HG03060 (cell line): ENCODE data around the gene LAYN.

Experiments used
- ATAC-seq: cut with Tn5 transposase; IDR thresholded peaks from one replicate; pipeline ENCODE4 v1.9.1; 2021; ENCODE audit warnings: low read depth, moderate number of reproducible peaks; ENCODE audit not compliant: unreplicated experiment

LAYN gene

GRCh38 chr11:111530091-111530490 is 10.4 kb upstream of the LAYN start:
- ATAC-seq = no peak

GRCh38 chr11:111531136-111531535 is 9.4 kb upstream of the LAYN start:
- ATAC-seq = no peak

DNA sequence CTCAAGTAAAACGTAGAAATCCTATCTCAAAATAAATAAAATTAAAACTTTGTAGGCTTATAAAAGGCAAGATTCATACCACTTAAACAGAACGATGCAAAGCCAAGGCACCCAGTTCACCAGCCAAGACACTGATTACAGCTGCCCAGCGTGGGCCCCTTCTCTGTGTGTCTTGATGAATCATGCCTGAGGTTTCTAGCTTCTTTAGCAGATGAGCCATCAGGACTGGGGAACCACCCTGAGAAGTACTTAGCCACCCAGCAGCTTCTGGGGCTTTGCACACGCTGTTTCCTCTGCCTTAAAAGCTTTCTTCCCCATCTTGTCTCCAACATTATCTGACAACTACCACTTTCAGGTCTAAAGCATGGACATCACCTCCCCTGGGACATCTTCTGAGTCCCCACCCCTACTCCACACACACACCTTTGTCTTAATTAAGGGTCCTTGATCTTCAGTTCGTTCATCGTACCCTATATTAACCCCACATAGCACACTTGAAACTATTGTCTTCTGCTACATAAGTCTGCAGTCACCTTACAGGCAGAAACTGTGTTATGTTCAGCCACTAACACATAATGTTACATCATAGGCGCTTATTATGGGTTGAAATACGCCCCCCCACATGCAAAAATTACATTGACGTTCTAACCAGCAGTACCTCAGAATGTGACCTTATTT is 8.7 kb upstream of the LAYN start:
- ATAC-seq = peak; percentile 89

GRCh38 chr11:111532365-111532709 is 8.2 kb upstream of the LAYN start:
- ATAC-seq = no peak

DNA sequence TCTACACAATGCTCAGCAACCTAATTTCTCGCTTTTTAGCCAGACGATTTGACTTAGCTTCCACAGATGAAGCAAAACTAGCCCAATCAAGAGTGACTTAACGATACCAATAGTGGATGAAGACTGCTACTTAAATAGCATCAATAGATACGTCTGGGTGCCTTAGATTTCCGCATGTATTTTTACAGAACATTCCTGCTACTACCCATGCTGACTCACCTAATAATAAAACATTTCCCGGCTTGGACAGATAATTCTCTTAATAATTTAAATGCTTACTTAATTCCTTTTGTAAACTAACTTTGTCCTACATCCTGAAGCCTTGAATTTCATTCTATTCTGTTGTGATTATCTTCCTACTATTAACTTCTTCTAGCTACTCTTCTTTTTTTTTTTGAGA is 5.2 kb upstream of the LAYN start:
- ATAC-seq = no peak

DNA sequence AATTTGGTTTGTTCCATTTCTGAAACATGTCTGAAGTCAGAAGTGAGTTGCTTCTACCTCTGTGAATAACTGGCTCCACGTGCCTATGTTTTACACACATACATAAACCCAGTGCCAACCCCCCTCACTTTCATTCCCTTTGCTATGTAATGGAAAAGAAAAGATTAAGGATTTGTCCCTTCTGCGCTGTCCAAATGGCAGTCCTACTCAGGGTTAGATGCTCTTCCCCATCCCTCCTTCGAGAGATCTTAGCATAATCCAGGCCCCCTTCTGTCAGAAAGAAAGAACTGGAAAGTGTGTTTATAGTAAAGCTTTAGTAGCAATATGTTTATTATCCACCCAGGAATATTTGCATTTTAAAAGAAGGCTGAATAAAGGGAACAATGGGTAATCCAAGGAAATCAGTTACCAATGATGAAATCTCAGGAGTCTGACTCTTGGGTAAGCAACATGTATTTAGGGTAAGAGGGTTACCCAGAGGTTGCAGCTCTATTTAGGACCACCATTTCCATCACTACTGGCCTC is 3.1 kb upstream of the LAYN start:
- no peak for ATAC-seq

GRCh38 chr11:111538407-111539114 is 2.0 kb upstream of the LAYN start:
- no peak for ATAC-seq

GRCh38 chr11:111539426-111540113 is 950 bp upstream of the LAYN start:
- ATAC-seq = no peak

DNA sequence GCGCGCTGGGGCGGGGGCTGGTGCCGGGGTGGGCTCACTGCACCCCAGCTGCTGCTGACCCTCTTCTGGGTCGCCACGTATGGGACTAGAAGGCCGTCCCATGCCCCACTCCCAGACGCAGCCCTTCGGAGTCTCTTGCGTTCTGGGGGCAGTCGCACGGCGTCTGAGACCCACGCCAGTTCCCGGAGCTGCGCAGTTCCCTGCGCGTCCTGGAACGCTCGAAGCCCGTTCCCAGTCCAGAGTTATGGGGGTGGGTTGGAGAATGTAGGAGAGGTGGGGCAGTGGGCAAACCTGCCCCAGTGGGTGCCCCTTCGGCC is 375 bp downstream of the LAYN start:
- no peak for ATAC-seq

DNA sequence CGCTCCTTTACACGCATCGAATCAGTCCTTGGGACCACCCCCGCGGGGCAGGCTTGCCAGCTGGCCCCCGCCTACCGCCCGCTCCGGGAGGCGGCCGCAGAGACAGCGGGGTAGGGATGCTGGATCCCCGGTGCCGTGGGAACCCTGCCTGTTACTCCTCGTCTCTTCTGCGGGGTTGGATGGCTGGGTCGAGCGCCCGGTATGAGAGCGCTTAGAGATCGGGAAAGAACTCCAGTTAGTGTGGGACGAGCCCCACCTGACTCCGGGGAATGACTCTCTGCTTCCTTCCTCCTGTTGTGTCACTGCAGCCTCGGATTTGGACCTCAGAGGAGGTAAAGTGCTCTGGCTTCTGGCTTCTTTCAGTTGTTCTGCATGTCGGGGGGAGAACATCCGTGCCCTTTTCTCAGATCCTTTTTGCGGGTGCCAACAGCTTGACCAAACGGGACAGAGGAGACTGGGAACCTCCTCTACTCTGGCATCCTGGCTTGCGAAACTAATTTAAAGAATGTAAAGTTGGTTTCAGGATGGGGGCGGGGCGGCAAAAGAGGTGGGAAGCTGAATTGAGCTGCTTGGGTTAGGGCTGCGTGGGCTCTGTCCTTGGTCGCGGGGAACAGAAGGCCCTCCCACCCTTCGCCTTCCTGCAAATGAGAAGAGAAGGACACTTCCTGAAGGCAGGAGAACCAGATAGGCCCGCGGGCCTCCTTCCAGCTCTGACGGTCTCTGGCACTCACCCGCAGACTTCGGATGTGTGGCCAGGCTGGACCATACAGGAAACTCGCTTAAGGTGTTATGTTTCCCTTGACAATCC is 938 bp downstream of the LAYN start:
- ATAC-seq = no peak

- no peak for ATAC-seq
Measured at GRCh38 chr11:111542606-111543275, 2.2 kb downstream of the LAYN start.

GRCh38 chr11:111548525-111548924 is 8.0 kb downstream of the LAYN start:
- ATAC-seq = no peak

GRCh38 chr11:111549196-111549868 is 8.8 kb downstream of the LAYN start:
- ATAC-seq = no peak

GRCh38 chr11:111549869-111550203 is 9.3 kb downstream of the LAYN start:
- ATAC-seq = no peak

- ATAC-seq = no peak
Measured at GRCh38 chr11:111550258-111550657, 9.7 kb downstream of the LAYN start.

DNA sequence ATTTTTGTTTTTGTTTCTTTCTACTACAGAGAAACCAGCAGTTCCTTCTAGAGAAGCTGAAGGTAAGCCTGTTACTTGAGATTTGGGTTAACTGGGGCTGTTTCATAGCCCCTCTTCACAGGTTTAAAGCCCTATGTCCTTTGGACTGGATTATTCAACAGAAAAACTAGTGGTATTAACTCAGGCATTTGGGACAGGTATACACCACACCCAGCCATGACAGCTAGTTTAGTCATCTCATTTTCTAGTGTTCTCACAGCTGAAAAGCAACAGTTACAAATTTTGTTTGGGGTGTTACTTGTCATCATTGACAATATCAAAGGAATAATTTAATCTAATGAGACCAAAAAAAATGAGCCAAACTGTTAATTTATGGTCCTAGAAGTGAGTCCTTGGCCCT is 14.0 kb downstream of the LAYN start:
- ATAC-seq = no peak

DNA sequence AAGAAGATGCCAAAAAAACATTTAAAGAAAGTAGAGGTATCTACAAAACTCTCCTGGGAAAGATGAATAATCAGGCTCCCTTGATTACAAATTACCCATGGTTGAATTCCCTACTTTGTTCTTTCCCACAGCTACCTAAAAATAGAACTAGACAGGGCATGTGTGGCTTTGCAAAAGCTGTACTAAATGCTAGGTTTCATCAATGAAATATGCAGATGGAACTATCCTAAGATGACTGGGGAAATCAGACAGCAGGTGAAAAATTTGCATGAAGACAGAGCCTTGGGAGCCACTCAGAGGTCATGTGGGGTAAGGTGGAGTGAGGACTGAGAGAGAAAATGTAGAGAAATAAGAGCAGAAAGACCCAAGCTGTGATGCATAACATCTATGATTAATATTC is 14.7 kb downstream of the LAYN start:
- no peak for ATAC-seq

- no peak for ATAC-seq
Measured at GRCh38 chr11:111557425-111558111, 17.0 kb downstream of the LAYN start.

- no peak for ATAC-seq
Measured at GRCh38 chr11:111559800-111560464, 19.4 kb downstream of the LAYN start.
